ENCODE results near the gene WDR55.
"Not testable (repeated sequence)": the region's sequence is repeated elsewhere in the genome, so short reads cannot be mapped to it uniquely, and the experiment has no call there.

The WDR55 gene

DNA sequence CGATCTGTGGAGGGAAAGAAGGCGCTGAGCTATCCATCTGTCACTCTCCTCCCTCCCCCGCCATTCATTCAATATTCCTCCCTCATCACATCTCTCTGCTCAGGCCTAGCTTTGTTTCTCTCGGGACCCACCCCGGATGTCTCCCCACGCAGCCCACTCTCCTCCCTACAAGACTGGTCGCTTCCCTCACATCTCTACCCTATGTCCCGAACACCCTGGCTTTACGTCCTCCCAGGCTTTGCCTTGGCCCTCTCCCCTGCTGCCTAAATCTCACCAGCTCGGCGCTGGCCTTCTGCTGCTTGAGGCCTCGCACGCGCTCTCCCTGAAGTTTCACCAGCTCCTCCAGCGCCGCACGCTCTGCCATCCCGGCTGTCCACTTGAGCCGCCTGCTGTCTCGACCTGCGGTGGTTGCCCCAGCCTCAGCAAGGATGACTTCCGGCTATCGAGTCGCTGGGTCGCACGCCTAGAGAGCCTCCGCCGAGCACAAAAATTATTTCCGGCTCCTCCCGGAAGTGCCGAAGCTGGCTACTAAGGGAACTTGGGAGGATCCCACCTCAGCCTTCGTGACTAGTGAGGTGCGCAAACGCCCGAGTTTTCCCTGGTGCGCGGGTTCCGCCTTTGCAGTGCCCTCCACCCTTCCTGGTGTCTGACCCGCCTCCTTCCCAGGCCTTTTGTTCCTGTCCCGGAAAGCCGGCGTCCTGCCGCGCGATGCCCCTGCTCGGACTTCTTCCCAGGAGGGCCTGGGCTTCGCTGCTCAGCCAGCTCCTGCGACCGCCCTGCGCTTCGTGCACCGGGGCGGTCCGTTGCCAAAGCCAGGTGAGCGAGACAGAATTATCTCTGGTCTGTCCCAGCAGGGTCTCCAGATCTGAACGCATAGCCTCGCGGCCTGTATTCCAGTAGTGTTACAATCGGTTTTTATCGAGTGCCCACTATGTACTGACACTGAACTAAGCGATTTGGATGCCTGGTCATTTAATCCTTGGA, 26.5 kb downstream of the WDR55 start, which contains the start of the genes HARS1 and HARS2:
Gene HARS1, minus strand, starts transcription at position 430 of the 984 bp plus-strand sequence. Its CDS starts 66 bp downstream, at position 364.
Gene HARS2, plus strand, starts transcription at position 515 of the 984 bp plus-strand sequence. Its CDS starts 194 bp downstream, at position 709.
- peak; percentile 77 for DNase-seq (ENCODE audit: low read depth, low spot score)
- H3K9me3 ChIP-seq (ENCODE audit: insufficient read depth, low read length), result no peaks in the 10 kb centered on the region
- H3K27me3 ChIP-seq (ENCODE audit: insufficient read depth, insufficient read length), result no peaks in the 10 kb centered on the region
- peak within 1 kb of the TSS; percentile 87 for H3K4me3 ChIP-seq (ENCODE audit: insufficient read length, low read depth)
- H3K4me1 ChIP-seq (ENCODE audit: insufficient read depth, insufficient read length), result no peaks in the 10 kb centered on the region
- TF ChIP-seq ZNF274 (IDR thresholded peaks at IDR 0.05; ENCODE audit: low read depth, low read length) (no peak), SUZ12 (IDR thresholded peaks at IDR 0.05; ENCODE audit: extremely low read depth, insufficient read depth, insufficient read length) (no peak), YY1 (IDR thresholded peaks at IDR 0.05; ENCODE audit: insufficient read depth, insufficient read length) (no peak)
- H3K36me3 ChIP-seq (ENCODE audit: insufficient read depth, insufficient read length, low read length), result peaks cover 58% of the 10 kb centered on the region
- H3K9ac ChIP-seq (ENCODE audit: insufficient read length, low read depth), result peak within 1 kb of the TSS; percentile 94

DNA sequence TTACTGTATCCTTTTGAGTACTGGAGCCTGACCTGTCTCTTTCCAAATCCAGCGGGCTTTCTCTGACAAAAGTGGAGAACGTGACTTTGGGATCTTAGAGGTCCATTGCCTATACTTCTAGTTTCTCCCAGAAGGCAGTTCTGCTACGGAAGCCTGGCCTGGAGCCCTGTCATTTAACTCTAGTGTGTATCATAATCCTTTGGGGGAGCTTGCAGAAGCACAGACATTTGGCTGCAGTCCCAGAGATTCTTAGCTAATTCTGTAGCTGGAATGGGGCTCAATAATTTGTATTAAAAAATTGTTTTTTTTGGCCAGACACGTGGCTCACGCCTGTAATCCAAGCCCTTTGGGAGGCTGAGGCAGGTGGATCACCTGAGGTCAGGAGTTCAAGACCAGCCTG, 29.6 kb downstream of the WDR55 start:
- TF ChIP-seq SUZ12 (IDR thresholded peaks at IDR 0.05; ENCODE audit: extremely low read depth, insufficient read depth, insufficient read length) (no peak), YY1 (IDR thresholded peaks at IDR 0.05; ENCODE audit: insufficient read depth, insufficient read length) (no peak), ZNF274 (IDR thresholded peaks at IDR 0.05; ENCODE audit: low read depth, low read length) (no peak)
- Histone ChIP-seq H3K4me3 (ENCODE audit: insufficient read length, low read depth) (no peak overlapping the region), H3K4me1 (ENCODE audit: insufficient read depth, insufficient read length) (no peaks in the 10 kb centered on the region), H3K9ac (ENCODE audit: insufficient read length, low read depth) (no peak overlapping the region), H3K36me3 (ENCODE audit: insufficient read depth, insufficient read length, low read length) (peaks cover 67% of the 10 kb centered on the region), H3K27me3 (ENCODE audit: insufficient read depth, insufficient read length) (no peaks in the 10 kb centered on the region), H3K9me3 (ENCODE audit: insufficient read depth, low read length) (no peaks in the 10 kb centered on the region)
- DNase-seq (ENCODE audit: low read depth, low spot score), result no peak

DNA sequence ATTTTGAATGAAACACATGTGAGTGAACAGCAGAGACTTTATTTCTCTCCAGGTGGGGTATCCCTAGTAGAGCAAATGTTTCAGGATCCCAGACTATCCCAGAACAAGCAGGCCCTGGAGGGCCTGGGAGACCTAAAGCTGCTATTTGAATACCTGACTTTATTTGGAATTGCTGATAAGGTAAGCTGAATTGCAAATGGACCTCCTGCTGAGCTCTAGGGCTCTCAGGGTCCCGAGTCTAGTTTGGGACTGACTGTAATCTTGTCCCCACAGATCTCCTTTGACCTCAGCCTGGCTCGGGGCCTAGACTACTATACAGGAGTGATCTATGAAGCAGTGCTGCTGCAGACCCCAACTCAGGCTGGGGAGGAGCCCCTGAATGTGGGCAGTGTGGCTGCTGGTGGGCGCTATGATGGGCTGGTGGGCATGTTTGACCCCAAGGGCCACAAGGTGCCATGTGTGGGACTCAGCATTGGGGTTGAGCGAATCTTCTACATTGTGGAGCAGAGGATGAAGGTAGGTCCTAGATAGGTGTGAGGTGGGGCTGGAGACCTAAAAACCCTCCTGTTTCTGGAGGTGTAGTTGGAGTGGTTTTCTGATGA, 32.3 kb downstream of the WDR55 start:
- Histone ChIP-seq H3K27me3 (ENCODE audit: insufficient read depth, insufficient read length) (no peaks in the 10 kb centered on the region), H3K9me3 (ENCODE audit: insufficient read depth, low read length) (no peaks in the 10 kb centered on the region), H3K36me3 (ENCODE audit: insufficient read depth, insufficient read length, low read length) (peaks cover 74% of the 10 kb centered on the region), H3K4me3 (ENCODE audit: insufficient read length, low read depth) (no peak overlapping the region), H3K9ac (ENCODE audit: insufficient read length, low read depth) (no peak overlapping the region), H3K4me1 (ENCODE audit: insufficient read depth, insufficient read length) (peaks cover 2% of the 10 kb centered on the region)
- DNase-seq (ENCODE audit: low read depth, low spot score), result no peak
- TF ChIP-seq SUZ12 (IDR thresholded peaks at IDR 0.05; ENCODE audit: extremely low read depth, insufficient read depth, insufficient read length) (no peak), ZNF274 (IDR thresholded peaks at IDR 0.05; ENCODE audit: low read depth, low read length) (no peak), YY1 (IDR thresholded peaks at IDR 0.05; ENCODE audit: insufficient read depth, insufficient read length) (no peak)

DNA sequence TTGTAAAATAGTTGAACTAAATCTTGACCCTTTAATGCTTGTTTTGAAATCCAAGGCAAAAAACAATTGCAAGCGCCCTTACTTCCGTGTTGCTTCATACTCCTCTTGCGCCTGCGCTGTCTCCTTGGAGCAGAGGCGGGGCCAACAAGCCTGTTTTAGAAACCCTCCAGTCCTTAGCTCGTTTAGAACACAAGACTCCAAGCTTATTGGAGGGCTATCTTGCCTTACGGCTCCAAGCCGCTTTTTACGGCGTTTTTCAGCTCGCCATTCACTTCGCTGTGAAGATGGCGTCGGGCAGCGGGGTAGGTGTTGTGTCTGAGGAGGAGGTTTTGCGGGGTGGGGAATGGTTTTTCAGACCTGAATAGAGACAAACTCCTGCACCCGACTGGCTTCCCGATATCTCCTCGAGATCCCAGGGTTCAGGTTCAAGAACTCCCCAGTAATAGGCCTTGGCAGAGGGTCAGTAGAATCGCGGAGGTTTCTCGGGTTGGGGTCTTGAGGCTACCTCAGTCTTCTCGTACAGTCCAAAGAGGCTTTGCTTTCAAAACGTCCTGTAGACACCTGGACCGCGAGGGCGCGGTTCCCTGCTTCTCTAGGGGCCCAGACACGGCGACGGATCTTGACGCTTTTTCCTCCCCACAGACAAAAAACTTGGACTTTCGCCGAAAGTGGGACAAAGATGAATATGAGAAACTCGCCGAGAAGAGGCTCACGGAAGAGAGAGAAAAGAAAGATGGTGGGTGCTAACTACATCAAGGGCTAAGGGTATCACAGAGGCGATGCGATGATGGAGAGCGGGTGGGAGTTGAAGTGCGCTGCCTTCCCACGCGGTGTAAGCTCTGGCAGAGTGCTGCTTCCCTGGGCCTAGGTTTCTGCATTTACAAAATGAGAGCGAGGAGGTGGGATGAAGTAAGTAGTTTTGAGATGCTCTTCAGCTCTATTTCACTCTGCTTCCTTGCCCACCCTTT, 35.8 kb downstream of the WDR55 start, which contains the start of gene ZMAT2:
Gene ZMAT2, plus strand, starts transcription at position 271 of the 968 bp plus-strand sequence. Its CDS starts 14 bp downstream, at position 285.
- no peaks in the 10 kb centered on the region for H3K9me3 ChIP-seq (ENCODE audit: insufficient read depth, low read length)
- H3K36me3 ChIP-seq (ENCODE audit: insufficient read depth, insufficient read length, low read length), result peaks cover 84% of the 10 kb centered on the region
- peaks cover 5% of the 10 kb centered on the region for H3K4me1 ChIP-seq (ENCODE audit: insufficient read depth, insufficient read length)
- H3K9ac ChIP-seq (ENCODE audit: insufficient read length, low read depth), result peak within 1 kb of the TSS; percentile 73
- peak within 1 kb of the TSS; percentile 77 for H3K4me3 ChIP-seq (ENCODE audit: insufficient read length, low read depth)
- DNase-seq (ENCODE audit: low read depth, low spot score), result peak; percentile 89
- TF ChIP-seq SUZ12 (IDR thresholded peaks at IDR 0.05; ENCODE audit: extremely low read depth, insufficient read depth, insufficient read length) (no peak), ZNF274 (IDR thresholded peaks at IDR 0.05; ENCODE audit: low read depth, low read length) (no peak), YY1 (IDR thresholded peaks at IDR 0.05; ENCODE audit: insufficient read depth, insufficient read length) (peak; percentile 87)
- no peaks in the 10 kb centered on the region for H3K27me3 ChIP-seq (ENCODE audit: insufficient read depth, insufficient read length)

DNA sequence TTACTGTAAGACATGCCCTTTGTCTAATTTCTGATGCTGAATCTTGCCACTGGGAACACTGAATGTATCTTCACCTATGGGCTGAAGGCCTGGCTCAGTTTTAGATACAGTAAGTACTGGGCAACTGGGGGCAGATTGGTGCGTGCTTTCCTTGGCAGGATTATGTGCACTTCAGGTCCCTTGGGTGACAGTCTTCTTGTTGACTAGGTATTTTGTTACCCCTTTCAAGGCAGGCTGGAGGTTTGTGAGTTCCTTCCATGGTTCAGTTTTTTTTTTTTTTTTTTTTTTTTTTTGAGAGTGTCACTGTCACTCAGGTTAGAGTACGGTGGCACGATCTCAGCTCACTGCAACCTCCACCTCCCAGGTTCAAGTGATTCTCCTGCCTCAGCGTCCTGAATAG, 43.1 kb downstream of the WDR55 start:
- TF ChIP-seq SUZ12 (IDR thresholded peaks at IDR 0.05; ENCODE audit: extremely low read depth, insufficient read depth, insufficient read length) (no peak), ZNF274 (IDR thresholded peaks at IDR 0.05; ENCODE audit: low read depth, low read length) (no peak), YY1 (IDR thresholded peaks at IDR 0.05; ENCODE audit: insufficient read depth, insufficient read length) (no peak)
- Histone ChIP-seq H3K9me3 (ENCODE audit: insufficient read depth, low read length) (no peaks in the 10 kb centered on the region), H3K36me3 (ENCODE audit: insufficient read depth, insufficient read length, low read length) (peaks cover 46% of the 10 kb centered on the region), H3K4me1 (ENCODE audit: insufficient read depth, insufficient read length) (peaks cover under 1% of the 10 kb centered on the region), H3K9ac (ENCODE audit: insufficient read length, low read depth) (no peak overlapping the region), H3K27me3 (ENCODE audit: insufficient read depth, insufficient read length) (no peaks in the 10 kb centered on the region), H3K4me3 (ENCODE audit: insufficient read length, low read depth) (no peak overlapping the region)
- DNase-seq (ENCODE audit: low read depth, low spot score), result no peak

DNA sequence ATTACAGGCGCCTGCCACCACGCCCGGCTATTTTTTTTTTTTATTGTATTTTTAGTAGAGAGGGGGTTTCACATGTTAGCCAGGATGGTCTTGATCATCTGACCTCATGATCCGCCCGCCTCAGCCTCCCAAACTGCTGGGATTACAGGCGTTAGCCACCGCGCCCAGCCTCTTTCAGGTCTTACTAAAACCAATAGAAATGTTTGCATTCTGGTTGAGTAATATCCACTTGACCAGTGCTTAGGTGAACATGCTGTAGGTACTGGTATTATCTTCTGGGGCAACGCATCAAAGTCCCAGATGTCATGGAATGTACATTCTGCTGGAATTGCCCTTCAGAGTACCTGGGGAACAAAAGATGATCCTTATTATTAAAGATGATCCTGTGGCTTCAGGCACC, 44.1 kb downstream of the WDR55 start:
- H3K27me3 ChIP-seq (ENCODE audit: insufficient read depth, insufficient read length); H3K4me1 ChIP-seq (ENCODE audit: insufficient read depth, insufficient read length); H3K9ac ChIP-seq (ENCODE audit: insufficient read length, low read depth); H3K4me3 ChIP-seq (ENCODE audit: insufficient read length, low read depth); H3K9me3 ChIP-seq (ENCODE audit: insufficient read depth, low read length); DNase-seq (ENCODE audit: low read depth, low spot score): not testable (repeated sequence)
- H3K36me3 ChIP-seq (ENCODE audit: insufficient read depth, insufficient read length, low read length), result peaks cover 37% of the 10 kb centered on the region
